Stimulated activated CD4-positive, alpha-beta T cell treated with anti-CD3 and anti-CD28 coated beads, Interleukin-4, amount 100 ng/mL, for 4 hours (primary cell): ENCODE results near the gene IPO5.
"Not testable (repeated sequence)": the region's sequence is repeated elsewhere in the genome, so short reads cannot be mapped to it uniquely, and the experiment has no call there.

Experiments
- DNase-seq, 2 experiments: peaks; one replicate each; pipeline ENCODE4 v3.0.0-alpha.2; 2020

IPO5 gene

GRCh38 chr13:98019186-98019585 lies 65.7 kb downstream of the IPO5 start:
- no peak for DNase-seq

GRCh38 chr13:98020271-98020670 lies 66.8 kb downstream of the IPO5 start:
- DNase-seq: no peak

DNA sequence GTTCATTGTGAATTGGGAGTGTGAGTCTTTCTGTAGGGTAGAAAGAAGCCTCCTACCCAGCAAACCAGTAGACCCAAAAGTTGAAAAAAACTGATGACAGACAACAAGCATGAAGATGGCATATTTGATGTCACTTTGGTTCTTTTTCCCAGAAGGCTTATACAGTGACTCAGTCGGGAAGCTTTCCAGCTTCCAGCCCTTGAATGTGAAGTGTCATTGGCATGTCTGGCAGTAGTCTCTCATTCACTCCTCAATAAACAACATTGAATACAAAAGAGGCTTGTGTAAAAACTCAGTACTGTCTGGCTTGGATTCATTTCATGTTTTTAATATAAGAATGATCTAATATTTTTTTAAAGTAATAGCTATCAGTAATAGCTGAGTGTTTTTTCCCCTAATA lies 68.7 kb downstream of the IPO5 start:
- DNase-seq: no peak

DNA sequence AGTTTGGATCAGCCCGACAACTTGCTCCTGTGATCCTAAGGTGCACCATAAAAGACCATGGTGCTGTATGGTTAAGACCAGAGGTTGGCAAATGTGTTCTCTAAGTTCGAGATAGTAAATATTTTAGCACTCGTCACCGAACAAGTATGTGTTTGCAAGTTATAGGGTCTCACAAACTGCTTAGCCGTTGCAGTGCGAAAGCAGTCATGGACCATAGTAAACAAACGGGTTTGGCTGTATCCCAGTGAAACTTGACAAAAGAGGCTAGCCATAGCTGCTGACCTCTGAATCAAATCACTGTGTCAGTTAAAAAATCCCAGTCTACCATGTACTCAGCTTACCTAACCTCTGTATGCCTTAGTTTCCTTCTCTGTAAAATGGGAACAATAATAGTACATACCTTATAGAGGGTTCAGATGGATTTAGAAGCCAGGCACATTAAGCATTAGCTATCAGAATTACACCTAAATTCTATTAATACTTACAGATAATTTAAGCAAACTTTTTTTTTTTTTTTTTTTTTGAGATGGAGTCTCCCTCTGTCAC lies 72.1 kb downstream of the IPO5 start:
- DNase-seq: no peak

GRCh38 chr13:98026457-98026857 lies 73.0 kb downstream of the IPO5 start:
- no peak for DNase-seq

DNA sequence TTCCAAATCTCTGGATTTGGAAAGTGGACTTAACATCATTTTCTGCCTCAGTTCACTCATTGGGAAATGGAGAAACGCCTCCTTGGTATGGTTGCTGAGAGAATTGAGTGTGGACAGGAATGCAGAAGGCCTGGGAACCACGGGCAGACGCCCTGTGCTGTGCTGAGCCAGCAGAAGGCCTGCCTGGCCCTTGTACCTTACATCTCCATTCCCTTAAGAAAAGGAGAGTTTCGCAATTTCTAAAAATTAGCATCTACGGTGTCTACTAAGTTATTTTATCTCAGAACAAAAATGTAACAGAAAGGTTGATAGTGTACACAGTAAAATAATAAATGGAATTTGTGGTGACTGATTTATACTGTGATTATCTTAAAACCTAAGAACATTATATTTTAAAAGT lies 78.7 kb downstream of the IPO5 start:
- DNase-seq: no peak

DNA sequence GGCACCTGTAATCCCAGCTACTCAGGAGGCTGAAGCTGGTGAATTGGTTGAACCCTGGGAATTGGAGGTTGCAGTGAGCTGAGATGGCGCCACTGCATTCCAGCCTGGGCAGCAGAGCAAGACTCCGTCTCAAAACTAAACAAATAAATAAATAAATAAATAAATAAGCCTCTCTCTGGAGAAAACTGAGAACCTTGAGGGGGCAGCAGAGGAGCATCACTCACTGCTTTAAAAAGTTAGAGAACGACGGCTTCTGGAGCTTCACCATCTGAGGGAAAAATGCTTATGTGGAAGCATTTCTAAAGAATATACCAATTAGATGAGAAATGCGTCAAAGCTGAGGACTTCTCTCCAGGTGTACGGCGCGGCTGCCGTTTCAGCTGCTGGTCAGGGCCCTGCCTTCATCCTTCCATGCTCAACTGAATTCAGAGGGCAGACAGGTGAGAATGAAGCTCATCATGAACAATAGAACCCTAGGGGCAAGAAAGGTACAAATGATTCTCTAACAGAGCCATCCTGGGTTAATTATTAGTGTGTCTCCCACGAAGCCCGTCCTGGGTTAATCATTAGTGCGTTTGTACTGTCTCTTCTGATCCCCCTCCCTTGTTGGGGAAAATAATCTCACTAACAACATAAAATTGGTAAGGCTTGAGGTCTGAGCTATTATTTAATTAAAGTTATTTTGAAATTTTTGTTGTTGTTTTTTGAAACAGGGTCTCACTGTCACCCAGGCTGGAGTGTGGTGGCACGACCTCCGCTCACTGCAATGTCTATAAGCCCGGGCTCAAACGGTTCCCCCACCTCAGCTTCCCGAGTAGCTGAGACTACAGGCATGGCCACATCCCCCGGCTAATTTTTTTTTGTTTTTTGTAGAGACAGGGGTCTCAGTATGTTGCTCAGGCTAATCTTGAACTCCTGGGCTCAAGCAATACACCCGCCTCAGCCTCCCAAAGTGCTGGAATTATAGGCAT lies 80.1 kb downstream of the IPO5 start:
- no peak for DNase-seq

GRCh38 chr13:98035373-98035772 lies 81.9 kb downstream of the IPO5 start:
- no peak for DNase-seq

GRCh38 chr13:98036564-98037302 lies 83.3 kb downstream of the IPO5 start:
- DNase-seq: not testable (repeated sequence)

DNA sequence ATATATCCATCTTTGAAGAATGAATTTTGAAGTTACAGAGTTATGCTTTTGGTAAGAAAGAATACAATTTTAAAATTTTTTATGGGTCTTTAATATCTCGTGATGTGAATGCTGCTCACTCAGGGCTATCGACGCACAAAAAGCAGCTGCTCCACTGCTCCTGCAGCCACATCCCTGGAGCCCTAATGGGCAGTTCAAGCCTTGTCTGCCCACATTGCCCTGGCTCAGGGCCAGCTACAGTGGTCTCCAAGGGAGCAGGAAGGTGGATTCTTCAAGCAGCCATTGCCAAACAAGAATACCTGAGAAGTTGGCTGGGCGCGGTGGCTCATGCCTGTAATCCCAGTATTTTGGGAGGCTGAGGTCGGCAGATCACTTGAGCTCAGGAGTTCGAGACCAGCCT lies 85.8 kb downstream of the IPO5 start:
- DNase-seq: no peak

DNA sequence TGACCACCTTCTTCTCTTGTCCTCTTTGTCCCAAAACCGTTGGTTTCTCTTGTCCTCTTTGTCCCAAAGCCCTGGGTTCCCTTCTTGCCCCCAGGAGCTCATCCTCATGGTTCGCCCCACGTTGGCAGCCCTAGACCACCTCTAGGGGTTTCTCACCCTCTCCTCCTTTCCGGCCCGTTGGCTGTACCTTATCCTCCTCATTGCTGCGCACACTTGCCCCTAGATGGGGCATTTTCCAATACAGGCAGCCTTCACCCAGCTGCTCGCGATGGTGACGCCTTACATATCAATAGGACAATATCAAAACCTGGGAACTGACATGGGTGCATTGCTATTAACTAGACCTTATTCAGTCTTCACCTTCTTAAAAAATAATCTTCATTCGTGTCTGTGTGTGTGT lies 86.5 kb downstream of the IPO5 start:
- DNase-seq: no peak

GRCh38 chr13:98041081-98041820 lies 87.8 kb downstream of the IPO5 start:
- no peak for DNase-seq

DNA sequence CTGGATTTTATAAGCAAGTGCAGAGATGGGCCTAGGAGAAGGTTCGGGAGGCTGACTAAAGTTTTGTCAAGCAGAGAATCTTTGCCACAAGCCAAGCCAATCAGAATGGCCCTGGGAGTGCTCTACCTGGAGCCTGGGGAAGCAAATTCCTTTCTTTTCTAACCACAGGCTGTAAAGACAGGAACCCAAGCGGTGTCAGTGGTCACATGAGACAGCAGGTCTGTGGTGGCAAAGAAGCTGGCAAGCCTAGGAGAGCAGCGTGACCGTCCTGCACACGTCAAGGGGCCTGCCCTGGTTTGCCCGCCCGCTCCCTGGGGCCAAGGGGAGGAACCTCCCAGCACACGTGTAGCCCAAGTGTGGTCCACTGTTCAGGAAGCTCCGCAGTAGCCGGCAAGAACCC lies 90.8 kb downstream of the IPO5 start:
- DNase-seq: no peak

- DNase-seq: not testable (repeated sequence)
Observed at GRCh38 chr13:98047785-98048184, 94.3 kb downstream of the IPO5 start.

- no peak for DNase-seq
Observed at GRCh38 chr13:98048265-98048664, 94.8 kb downstream of the IPO5 start.

DNA sequence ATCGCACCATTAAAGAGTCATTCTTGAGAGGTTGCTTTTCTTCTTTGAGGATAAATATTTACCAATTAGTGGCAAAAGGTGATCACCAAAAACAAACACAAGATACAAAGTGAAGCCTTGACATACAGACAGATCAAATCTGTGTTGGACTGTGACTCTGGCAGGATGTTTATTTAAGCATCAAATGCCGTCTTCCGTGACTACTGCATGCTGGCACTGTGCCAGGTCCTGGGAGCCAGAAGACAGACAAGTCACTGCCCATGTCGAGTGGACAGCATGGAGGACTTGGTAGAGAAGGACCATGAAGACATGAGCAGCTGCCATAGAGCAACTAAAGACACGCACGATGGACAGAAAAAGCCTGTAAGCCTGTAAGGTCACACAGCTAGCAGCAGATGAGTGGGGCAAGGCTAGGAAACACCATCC lies 96.6 kb downstream of the IPO5 start:
- no peak for DNase-seq

DNA sequence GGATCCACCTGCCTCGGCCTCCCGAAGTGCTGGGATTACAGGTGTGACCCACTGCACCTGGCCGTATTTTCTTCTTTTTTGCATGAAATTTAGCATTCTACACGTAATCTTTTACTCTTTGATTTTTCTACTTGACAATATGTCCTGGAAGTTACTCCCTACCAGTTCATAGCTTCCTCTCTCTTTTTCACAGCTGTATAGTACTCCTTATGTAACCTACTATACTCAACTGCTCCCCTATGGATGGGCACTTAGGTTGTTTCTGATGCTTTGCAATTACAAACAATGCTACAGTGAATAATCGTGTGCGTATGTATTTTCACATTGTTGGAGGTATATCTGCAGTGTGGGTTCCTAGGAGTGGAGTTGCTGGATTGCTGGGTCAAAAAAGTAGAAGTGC lies 98.9 kb downstream of the IPO5 start:
- no peak for DNase-seq

DNA sequence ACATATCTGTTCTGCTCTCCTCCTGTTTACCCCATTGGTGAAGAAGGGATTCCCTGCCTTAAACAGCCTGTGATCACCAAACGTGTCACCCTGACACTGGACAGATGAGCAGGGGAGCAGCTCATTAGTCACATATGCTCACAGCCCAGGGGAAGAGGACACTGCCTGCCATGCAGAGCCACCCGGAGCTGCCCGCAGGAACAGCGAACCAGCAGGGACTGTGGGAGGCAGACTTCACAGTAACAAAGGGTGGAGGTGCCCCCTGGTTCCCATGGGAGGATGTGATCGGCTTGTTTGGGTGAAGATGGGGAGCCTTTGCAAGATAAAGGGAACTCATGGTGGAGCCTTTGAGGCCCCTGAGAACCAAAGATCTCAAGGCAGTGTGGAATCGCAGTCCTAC lies 100.8 kb downstream of the IPO5 start:
- no peak for DNase-seq

DNA sequence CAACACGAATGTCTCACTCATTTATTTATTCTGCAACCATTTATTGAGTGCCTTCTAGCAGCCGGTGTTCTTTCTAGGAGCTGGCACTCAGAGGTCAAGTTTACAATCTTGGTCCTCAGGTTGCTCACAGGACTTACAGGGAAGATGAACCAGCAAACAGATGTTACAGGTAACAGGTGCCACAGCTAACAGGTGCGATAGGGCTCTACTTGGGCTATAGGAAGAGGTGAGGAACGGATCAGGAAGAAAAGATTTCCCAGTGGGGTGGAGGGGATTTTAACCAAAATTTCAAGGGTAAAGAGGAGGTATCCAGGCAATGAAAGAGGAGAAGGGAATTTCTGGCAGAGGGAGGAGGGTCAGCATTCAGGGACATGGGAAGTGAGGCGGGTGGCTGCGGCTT lies 102.1 kb downstream of the IPO5 start:
- no peak for DNase-seq

DNA sequence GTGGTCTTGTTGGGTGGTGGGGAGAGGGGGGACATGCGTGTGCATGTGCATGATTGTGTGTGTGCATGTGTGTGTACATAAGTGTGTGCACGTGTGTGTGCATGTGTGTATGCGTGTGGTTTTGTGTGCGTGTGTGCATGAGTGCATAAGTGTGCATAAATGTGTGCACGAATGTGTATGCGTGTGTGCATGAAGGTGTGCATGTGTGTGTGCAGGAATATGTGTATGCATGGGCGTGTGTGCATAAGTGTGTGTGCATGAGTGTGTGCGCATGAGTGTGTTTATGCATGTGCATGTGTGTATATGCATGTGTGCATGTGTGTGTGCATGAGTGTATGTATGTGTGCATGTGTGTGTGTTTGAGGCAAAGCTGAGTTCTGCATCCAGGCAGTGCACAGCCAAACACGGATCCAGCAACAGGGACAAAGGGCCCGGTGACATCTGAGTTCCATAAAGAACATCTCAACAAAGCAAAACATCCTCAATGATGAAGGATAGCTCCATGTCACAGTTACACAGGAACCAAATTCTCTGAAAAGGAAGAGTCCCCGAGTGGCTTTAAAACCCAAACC lies 103.5 kb downstream of the IPO5 start:
- DNase-seq: no peak

DNA sequence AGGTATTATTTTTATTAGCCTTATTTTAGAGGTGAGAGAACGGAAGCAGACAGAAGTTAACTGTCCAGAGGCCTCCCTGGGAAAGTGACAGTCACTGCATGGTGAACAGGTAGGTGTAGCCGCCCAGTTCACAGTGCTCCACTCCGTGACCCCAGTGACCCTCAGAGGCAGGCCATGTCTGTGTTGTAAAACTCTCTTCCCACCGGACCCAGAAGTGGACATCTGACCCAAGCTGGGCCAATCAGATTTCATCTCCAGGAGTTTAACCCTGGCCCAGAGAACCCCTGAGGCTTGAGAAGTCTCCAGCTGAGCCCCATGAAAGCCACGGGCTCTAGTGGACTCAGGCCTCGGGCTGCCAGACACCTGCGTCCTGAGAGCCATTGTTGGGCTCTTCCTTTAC lies 105.8 kb downstream of the IPO5 start:
- DNase-seq: no peak

DNA sequence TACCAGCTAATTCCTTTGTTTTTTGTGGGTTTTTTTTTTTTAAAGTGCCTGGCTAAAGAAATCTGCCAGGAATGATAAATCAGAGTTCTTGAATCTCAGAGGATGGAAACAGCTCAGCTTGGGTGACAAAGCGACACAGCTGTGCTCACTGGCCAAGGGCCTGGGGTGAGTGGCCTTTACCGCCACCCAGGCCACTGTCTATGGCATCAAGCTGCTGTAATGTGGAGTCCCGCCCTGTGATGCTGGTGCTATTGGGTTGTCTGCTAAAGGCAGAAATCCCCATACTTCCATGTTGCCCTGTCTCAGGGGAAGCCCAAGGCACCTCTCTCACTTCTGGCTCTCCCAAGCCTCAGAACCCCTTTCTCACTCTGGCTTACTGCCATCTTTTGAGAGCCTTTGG lies 106.8 kb downstream of the IPO5 start:
- no peak for DNase-seq

GRCh38 chr13:98065468-98065867 lies 112.0 kb downstream of the IPO5 start:
- DNase-seq: no peak
